Neuron (in vitro differentiated cells): ENCODE results near the gene KDM6B.

Source experiments
- H2AFZ ChIP-seq: one replicate; pipeline ENCODE4 v1.6.1; 2013; ENCODE audit warnings: low read depth, mild to moderate bottlenecking, inconsistent platforms, low read length, moderate library complexity
- H3K27me3 ChIP-seq: one replicate; pipeline ENCODE4 v1.6.1; 2013; ENCODE audit warnings: low read length; ENCODE audit not compliant: insufficient read depth
- H3K36me3 ChIP-seq: one replicate; pipeline ENCODE4 v1.6.1; 2013; ENCODE audit warnings: low read length; ENCODE audit not compliant: insufficient read depth
- H3K4me1 ChIP-seq: one replicate; pipeline ENCODE4 v1.6.1; 2013; ENCODE audit warnings: low read length; ENCODE audit not compliant: insufficient read depth
- H3K4me3 ChIP-seq: 2 replicates; pipeline ENCODE4 v1.5.1; 2013; ENCODE audit warnings: mild to moderate bottlenecking, low read length, moderate library complexity
- H3K9me3 ChIP-seq: one replicate; pipeline ENCODE4 v1.6.1; 2013; ENCODE audit warnings: low read length

Gene KDM6B

DNA sequence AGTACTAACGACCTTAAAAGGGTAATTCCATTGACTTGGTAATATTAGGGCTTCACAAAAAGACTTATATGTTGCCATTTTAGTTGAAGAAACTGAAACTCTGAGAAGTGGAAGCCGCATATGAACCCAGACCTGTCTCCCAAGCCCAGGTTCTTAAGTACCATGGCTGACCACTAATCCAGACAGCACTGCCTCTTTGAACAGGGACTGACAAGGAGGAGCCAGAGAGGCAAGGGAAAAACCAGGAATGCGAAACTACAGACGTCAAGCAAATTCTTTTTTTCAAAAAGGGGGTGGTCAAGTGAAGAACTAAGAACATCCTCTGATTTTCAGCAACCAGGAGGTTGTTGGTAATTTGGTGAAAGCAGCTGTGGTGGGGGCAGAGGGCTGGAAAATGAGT is 39.0 kb downstream of the KDM6B start:
- Histone ChIP-seq H3K36me3 (peaks cover 28% of the 10 kb centered on the region), H3K4me1 (no peaks in the 10 kb centered on the region), H3K9me3 (no peaks in the 10 kb centered on the region), H3K27me3 (no peaks in the 10 kb centered on the region), H3K4me3 (no peak overlapping the region), H2AFZ (no peak overlapping the region)

- no peaks in the 10 kb centered on the region for H3K27me3 ChIP-seq
- peaks cover 36% of the 10 kb centered on the region for H3K36me3 ChIP-seq
- no peaks in the 10 kb centered on the region for H3K9me3 ChIP-seq
- H3K4me1 ChIP-seq, result no peaks in the 10 kb centered on the region
- H3K4me3 ChIP-seq, result no peak overlapping the region
- H2AFZ ChIP-seq, result no peak overlapping the region
These were observed 41.9 kb downstream of the KDM6B start for GRCh38 chr17:7875804-7876370.

GRCh38 chr17:7878234-7878633 is 44.2 kb downstream of the KDM6B start:
- H3K4me3 ChIP-seq, result no peak overlapping the region
- no peaks in the 10 kb centered on the region for H3K27me3 ChIP-seq
- H3K9me3 ChIP-seq, result no peaks in the 10 kb centered on the region
- H3K36me3 ChIP-seq, result peaks cover 44% of the 10 kb centered on the region
- peaks cover 12% of the 10 kb centered on the region for H3K4me1 ChIP-seq
- no peak overlapping the region for H2AFZ ChIP-seq

GRCh38 chr17:7880076-7880868 is 46.3 kb downstream of the KDM6B start:
- Histone ChIP-seq H3K9me3 (no peaks in the 10 kb centered on the region), H3K4me1 (peaks cover 18% of the 10 kb centered on the region), H3K4me3 (no peak overlapping the region), H3K27me3 (no peaks in the 10 kb centered on the region), H2AFZ (no peak overlapping the region), H3K36me3 (peaks cover 40% of the 10 kb centered on the region)

GRCh38 chr17:7881276-7882054 is 47.4 kb downstream of the KDM6B start:
- H3K27me3 ChIP-seq, result no peaks in the 10 kb centered on the region
- no peaks in the 10 kb centered on the region for H3K9me3 ChIP-seq
- peaks cover 32% of the 10 kb centered on the region for H3K36me3 ChIP-seq
- H3K4me1 ChIP-seq, result peaks cover 22% of the 10 kb centered on the region
- no peak overlapping the region for H3K4me3 ChIP-seq
- H2AFZ ChIP-seq, result no peak overlapping the region

GRCh38 chr17:7882068-7882467 is 48.1 kb downstream of the KDM6B start:
- Histone ChIP-seq H3K27me3 (no peaks in the 10 kb centered on the region), H2AFZ (no peak overlapping the region), H3K4me1 (peaks cover 27% of the 10 kb centered on the region), H3K36me3 (peaks cover 32% of the 10 kb centered on the region), H3K9me3 (no peaks in the 10 kb centered on the region), H3K4me3 (no peak overlapping the region)

- H3K4me1 ChIP-seq, result peaks cover 30% of the 10 kb centered on the region
- peaks cover 32% of the 10 kb centered on the region for H3K36me3 ChIP-seq
- H2AFZ ChIP-seq, result no peak overlapping the region
- H3K27me3 ChIP-seq, result no peaks in the 10 kb centered on the region
- no peak overlapping the region for H3K4me3 ChIP-seq
- H3K9me3 ChIP-seq, result no peaks in the 10 kb centered on the region
These were observed 48.6 kb downstream of the KDM6B start for GRCh38 chr17:7882629-7883028.
